K562 (cell line): Measurements from ENCODE around the gene FGF4. TPM values are rescaled to one million over a fixed set of nuclear protein-coding genes. Genes with fewer than 3 reads are reported as not detected.
A peak's percentile ranks its signal among the peaks of the same experiment; 100 is the strongest.

Experiments
- ATAC-seq: fragments of 200-7000 bp; cut with Tn5 transposase; 3 replicates; pipeline ENCODE4 v1.9.1; 2020; ENCODE audit warnings: moderate library complexity
- BruUV-seq: library from RNA; stranded (reverse); fragments of 400-500 nt; replicated peaks from 2 replicates; lab custom pipeline; 2021; lab: Mats Ljungman, UMichigan
- CTCF ChIA-PET: fragments of 300-600 bp; formaldehyde crosslinking; extraction: SDS; loops from one replicate; lab custom pipeline; 2021; ENCODE audit warnings: low intra/inter-chr PET ratio; lab: Yijun Ruan, JAX
- POLR2A ChIA-PET: fragments of 300-600, 350-650 bp; sonication (Branson Sonifier 250); formaldehyde crosslinking; extraction: SDS; loops from one replicate; lab custom pipeline; 2021; ENCODE audit warnings: antibody characterized with exemption, inconsistent platforms; lab: Yijun Ruan, JAX
- DNase-seq, 4 experiments: peaks; one replicate each; pipeline versions ENCODE4 v3.0.0 to v3.0.0-alpha.2; 2011 to 2018; ENCODE audit warnings: low spot score in 3 of 4, mixed read lengths in 3 of 4; ENCODE audit errors: extremely low read depth in 1 of 4
- FAIRE-seq: peaks from 2 replicates; lab custom pipeline; 2011; peaks lifted over from hg19 to GRCh38; lab: Jason Lieb, UNC
- H2AFZ ChIP-seq: 2 replicates; pipeline ENCODE4 v1.6.0; 2011; ENCODE audit warnings: low read depth, low read length, control low read depth, inconsistent platforms
- H3K27ac ChIP-seq: fragments of 200-600 bp; 3 replicates; pipeline ENCODE4 v1.8.0; 2011; ENCODE audit warnings: low read depth, mild to moderate bottlenecking, control low read depth, inconsistent platforms, low read length, moderate library complexity, mixed read lengths; ENCODE audit errors: extremely low read depth
- H3K27me3 ChIP-seq, 2 experiments: fragments of 300-600 bp in 1 of 2; 2 replicates in 1 of 2; 3 replicates in 1 of 2; pipeline versions ENCODE4 v1.6.0 to v1.8.0; 2011; ENCODE audit warnings: inconsistent platforms in 2 of 2, low read length in 2 of 2, mild to moderate bottlenecking in 1 of 2, mixed read lengths in 1 of 2, moderate library complexity in 1 of 2; ENCODE audit not compliant: control insufficient read depth in 2 of 2, insufficient read depth in 2 of 2
- H3K36me3 ChIP-seq: fragments of 300-600 bp; 3 replicates; pipeline ENCODE4 v1.8.0; 2011; ENCODE audit warnings: mild to moderate bottlenecking, low read length, inconsistent platforms; ENCODE audit not compliant: control insufficient read depth, insufficient read depth
- H3K4me1 ChIP-seq, 2 experiments: fragments of 200-600 bp in 1 of 2; replicated peaks in 1 of 2; 2 replicates in 1 of 2; 3 replicates in 1 of 2; pipeline versions ENCODE4 v1.5.1 to v1.8.0; 2011; ENCODE audit warnings: inconsistent platforms in 2 of 2, low read length in 2 of 2, mild to moderate bottlenecking in 1 of 2, mixed read lengths in 1 of 2, moderate library complexity in 1 of 2; ENCODE audit not compliant: control insufficient read depth in 2 of 2, insufficient read depth in 2 of 2
- H3K4me2 ChIP-seq: 2 replicates; pipeline ENCODE4 v1.6.1; 2011; ENCODE audit warnings: low read length, control low read depth, inconsistent platforms, mixed read lengths; ENCODE audit not compliant: insufficient read depth
- H3K4me3 ChIP-seq: fragments of 200-600 bp; sonication (generic), shearing (Covaris generic); 2 replicates; pipeline ENCODE4 v1.5.1; 2016; ENCODE audit warnings: control low read depth, inconsistent platforms
- H3K79me2 ChIP-seq: fragments of 200-600 bp; 3 replicates; pipeline ENCODE4 v1.8.0; 2011; ENCODE audit warnings: low read length, inconsistent platforms; ENCODE audit not compliant: control insufficient read depth, insufficient read depth
- H3K9ac ChIP-seq, 2 experiments: 2 replicates each; pipeline versions ENCODE4 v1.6.0 to v1.6.1; 2011; ENCODE audit warnings: low read depth in 2 of 2, low read length in 2 of 2, control low read depth in 1 of 2, inconsistent platforms in 1 of 2, mild to moderate bottlenecking in 1 of 2, mixed read lengths in 1 of 2; ENCODE audit not compliant: insufficient read depth in 1 of 2
- H3K9me1 ChIP-seq: one replicate; pipeline ENCODE4 v1.6.0; 2011; ENCODE audit warnings: inconsistent platforms, mild to moderate bottlenecking, low read length, moderate library complexity; ENCODE audit not compliant: control insufficient read depth, insufficient read depth
- H3K9me3 ChIP-seq: replicated peaks from 2 replicates; pipeline ENCODE4 v1.5.1; 2011; ENCODE audit warnings: low read depth, low read length, inconsistent platforms; ENCODE audit not compliant: control insufficient read depth, insufficient read depth
- H4K20me1 ChIP-seq: replicated peaks from 2 replicates; pipeline ENCODE4 v1.6.1; 2011; ENCODE audit warnings: low read length, inconsistent platforms, mixed read lengths; ENCODE audit not compliant: control insufficient read depth, insufficient read depth
- ARID2 ChIP-seq: fragments of 450-650 bp; IDR thresholded peaks from 2 replicates; pipeline ENCODE4 v1.6.1; 2017; ENCODE audit warnings: antibody characterized with exemption, mild to moderate bottlenecking
- FOS ChIP-seq: IDR thresholded peaks from 3 replicates; pipeline ENCODE4 v1.6.1; 2011; ENCODE audit not compliant: insufficient read length; ENCODE audit errors: extremely low read depth
- HDAC2 ChIP-seq: fragments of 450-650 bp; IDR thresholded peaks from 2 replicates; pipeline ENCODE4 v1.6.1; 2016; ENCODE audit warnings: mild to moderate bottlenecking
- MTA2 ChIP-seq: fragments of 450-650 bp; IDR thresholded peaks from 2 replicates; pipeline ENCODE4 v1.6.1; 2016; ENCODE audit warnings: low read depth
- NCOA6 ChIP-seq: fragments of 450-650 bp; IDR thresholded peaks from 2 replicates; pipeline ENCODE4 v1.6.1; 2017; ENCODE audit warnings: mild to moderate bottlenecking
- POLR2AphosphoS5 ChIP-seq: IDR thresholded peaks from 2 replicates; pipeline ENCODE4 v1.6.1; 2011; ENCODE audit warnings: mild to moderate bottlenecking, low read depth, low read length, moderate library complexity; ENCODE audit not compliant: control insufficient read depth, insufficient read depth
- RBM14 ChIP-seq: fragments of 200-400 bp; formaldehyde crosslinking; IDR thresholded peaks from 2 replicates; pipeline ENCODE4 v1.6.1; 2018; ENCODE audit warnings: low read depth, mild to moderate bottlenecking, low read length, moderate library complexity, borderline replicate concordance; ENCODE audit not compliant: insufficient read depth
- SMARCE1 ChIP-seq: fragments of 450-650 bp; IDR thresholded peaks from 2 replicates; pipeline ENCODE4 v1.7.1; 2016; ENCODE audit warnings: mild to moderate bottlenecking
- TEAD2 ChIP-seq: fragments of 450-650 bp; IDR thresholded peaks from 2 replicates; pipeline ENCODE4 v1.6.1; 2016; ENCODE audit warnings: missing genetic modification characterization, control low read depth, missing compliant biosample characterization
- ZFP36 ChIP-seq: fragments of 150-350 bp; IDR thresholded peaks from 2 replicates; pipeline ENCODE4 v1.6.1; 2018; ENCODE audit warnings: low read length, low read depth; ENCODE audit not compliant: partially characterized antibody
- ZNF668 ChIP-seq: fragments of 250-450 bp; sonication (Bioruptor Pico); IDR thresholded peaks from 2 replicates; pipeline ENCODE4 v1.8.0; 2022; ENCODE audit warnings: mild to moderate bottlenecking, inconsistent platforms
- ZNF780A ChIP-seq: fragments of 250-450 bp; sonication (Bioruptor Pico); IDR thresholded peaks from 2 replicates; pipeline ENCODE4 v1.5.0; 2021; ENCODE audit warnings: mild to moderate bottlenecking
- WGBS: fragments of 100-300 bp; shearing (Covaris generic); methylation state at CpG from one replicate; pipeline ENCODE4 v1.1.6; 2016; ENCODE audit warnings: low coverage, mixed read lengths; ENCODE audit not compliant: insufficient coverage; ENCODE audit errors: missing lambda C conversion rate; 5-methylcytosine and 5-hydroxymethylcytosine counted together
- in situ Hi-C: fragments of 300-500 bp; cut with MboI; formaldehyde crosslinking; loops from 4 replicates; pipeline ENCODE4 v1.15.0; 2018; ENCODE audit warnings: inconsistent platforms, mixed read lengths
- intact Hi-C: fragments of 100-400 bp; cut with micrococcal nuclease; formaldehyde crosslinking; loops from 2 replicates; pipeline ENCODE4 v1.14.2; 2022
- polyA plus RNA-seq, 8 experiments: library from polyadenylated mRNA; depleted of rRNA in 4 of 8; stranded (reverse) in 5 of 8; unstranded in 3 of 8; fragments of >200 nt; fragmentation: Nextera tagmentation in 2 of 8; fragmentation: Illumina TruSeq in 1 of 8; extraction: Ambion mirVana in 2 of 8; extraction: Trizol in 1 of 8; gene quantifications; 2 replicates each; pipeline versions ENCODE4 v1.2.1 to v1.2.3, GENCODE V29; 2011 to 2014; ENCODE audit warnings: inconsistent platforms in 1 of 8, missing spikeins in 1 of 8
- total RNA-seq, 7 experiments: library from RNA; depleted of rRNA in 6 of 7; stranded (reverse); fragments of >200 nt in 6 of 7; fragmentation: Illumina TruSeq in 2 of 7; extraction: Trizol in 2 of 7; gene quantifications; 2 replicates each; pipeline versions ENCODE4 v1.2.1 to v1.2.3, GENCODE V29; 2011 to 2021; ENCODE audit warnings: low replicate concordance in 1 of 7
- TF ChIP-seq, protein P1 (sequence below): fragments of 250-450 bp; sonication (Bioruptor Pico); IDR thresholded peaks from 2 replicates; pipeline ENCODE4 v1.8.0; 2021; ENCODE audit warnings: moderate library complexity, mild to moderate bottlenecking, inconsistent platforms
- TF ChIP-seq, protein P2 (sequence below): fragments of 250-450 bp; sonication (Bioruptor Pico); IDR thresholded peaks from 2 replicates; pipeline ENCODE4 v1.9.0; 2021; ENCODE audit warnings: mild to moderate bottlenecking, inconsistent platforms
- TF ChIP-seq, protein P3 (sequence below): sonication (generic); formaldehyde crosslinking; IDR thresholded peaks from 2 replicates; pipeline ENCODE4 v1.8.1; 2023; ENCODE audit warnings: mild to moderate bottlenecking, missing genetic modification reagents
- TF ChIP-seq, protein P4 (sequence below), 2 experiments: fragments of 450-650 bp in 1 of 2; IDR thresholded peaks; 2 replicates each; pipeline ENCODE4 v1.6.1; 2011 to 2017; ENCODE audit warnings: low read depth in 2 of 2, antibody characterized with exemption in 1 of 2, borderline replicate concordance in 1 of 2, low read length in 1 of 2, mild to moderate bottlenecking in 1 of 2, mixed read lengths in 1 of 2; ENCODE audit not compliant: control insufficient read depth in 1 of 2

The FGF4 gene
- total and polyA plus RNA-seq, 9 of the 15 experiments (the other 6 are each of a cell fraction or from before 2014, with no cell fraction given), result not detected

DNA sequence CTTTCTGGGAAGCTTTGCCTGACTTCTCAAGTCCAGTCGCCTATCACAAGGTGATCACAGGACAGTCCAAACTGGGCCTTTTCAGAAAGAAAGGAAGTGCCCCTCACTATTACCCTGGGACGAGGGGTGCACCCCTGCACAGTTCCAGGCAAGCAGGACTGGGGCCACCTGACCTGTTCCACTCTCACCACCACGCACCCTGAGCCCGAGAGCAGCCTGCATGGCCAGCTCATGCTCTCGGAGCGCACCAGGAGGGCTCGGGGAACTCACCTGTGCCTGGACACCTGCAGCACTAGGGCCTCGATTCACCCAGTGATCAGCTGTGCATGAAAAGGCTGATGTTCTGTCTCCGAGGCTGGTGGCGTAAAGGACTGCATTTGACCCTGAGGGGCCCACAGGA is 12.8 kb upstream of the FGF4 start:
- BruUV-seq, result no TSS peak
- 0% methylated on average over 9 of the region's 10 CpGs for WGBS
- POLR2A ChIA-PET, result interaction anchor here (0.5 to 0.9 kb wide), 3 partner anchors 11 to 79 kb away, joined by 3 to 4 read pairs (median 3); no protein-coding TSS in a partner anchor
- ATAC-seq (no peak), FAIRE-seq (no peak), DNase-seq (no peak)
- intact Hi-C loops (no loop called here), in situ Hi-C loops (no loop called here)
- CTCF ChIA-PET, result no interaction called here
- Histone ChIP-seq H2AFZ (no peak overlapping the region), H3K27ac (no peak overlapping the region), H3K36me3 (no peaks in the 10 kb centered on the region), H3K79me2 (no peaks in the 10 kb centered on the region), H4K20me1 (peaks cover 6% of the 10 kb centered on the region; the same call in 1 of the 2 replicates), H3K9ac (peak overlapping the region in 1 of 2 experiments; percentile 22; a peak in 1 of 4 replicates), H3K4me1 (no peaks in the 10 kb centered on the region), H3K9me1 (peaks cover 3% of the 10 kb centered on the region), H3K27me3 (peaks cover 34 to 71% of the 10 kb centered on the region in 2 experiments; a peak in 4 of 5 replicates), H3K4me3 (no peak overlapping the region), H3K4me2 (no peak overlapping the region), H3K9me3 (no peaks in the 10 kb centered on the region)
- TF ChIP-seq, protein P1, sequence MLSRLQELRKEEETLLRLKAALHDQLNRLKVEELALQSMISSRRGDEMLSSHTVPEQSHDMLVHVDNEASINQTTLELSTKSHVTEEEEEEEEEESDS, result no peak
- no peak for TF ChIP-seq ZFP36
- TF ChIP-seq, protein P2, sequence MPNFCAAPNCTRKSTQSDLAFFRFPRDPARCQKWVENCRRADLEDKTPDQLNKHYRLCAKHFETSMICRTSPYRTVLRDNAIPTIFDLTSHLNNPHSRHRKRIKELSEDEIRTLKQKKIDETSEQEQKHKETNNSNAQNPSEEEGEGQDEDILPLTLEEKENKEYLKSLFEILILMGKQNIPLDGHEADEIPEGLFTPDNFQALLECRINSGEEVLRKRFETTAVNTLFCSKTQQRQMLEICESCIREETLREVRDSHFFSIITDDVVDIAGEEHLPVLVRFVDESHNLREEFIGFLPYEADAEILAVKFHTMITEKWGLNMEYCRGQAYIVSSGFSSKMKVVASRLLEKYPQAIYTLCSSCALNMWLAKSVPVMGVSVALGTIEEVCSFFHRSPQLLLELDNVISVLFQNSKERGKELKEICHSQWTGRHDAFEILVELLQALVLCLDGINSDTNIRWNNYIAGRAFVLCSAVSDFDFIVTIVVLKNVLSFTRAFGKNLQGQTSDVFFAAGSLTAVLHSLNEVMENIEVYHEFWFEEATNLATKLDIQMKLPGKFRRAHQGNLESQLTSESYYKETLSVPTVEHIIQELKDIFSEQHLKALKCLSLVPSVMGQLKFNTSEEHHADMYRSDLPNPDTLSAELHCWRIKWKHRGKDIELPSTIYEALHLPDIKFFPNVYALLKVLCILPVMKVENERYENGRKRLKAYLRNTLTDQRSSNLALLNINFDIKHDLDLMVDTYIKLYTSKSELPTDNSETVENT (CRISPR knock-in tag), result no peak
- TF ChIP-seq RBM14, result no peak
- no peak for TF ChIP-seq FOS
- TF ChIP-seq, protein P3, sequence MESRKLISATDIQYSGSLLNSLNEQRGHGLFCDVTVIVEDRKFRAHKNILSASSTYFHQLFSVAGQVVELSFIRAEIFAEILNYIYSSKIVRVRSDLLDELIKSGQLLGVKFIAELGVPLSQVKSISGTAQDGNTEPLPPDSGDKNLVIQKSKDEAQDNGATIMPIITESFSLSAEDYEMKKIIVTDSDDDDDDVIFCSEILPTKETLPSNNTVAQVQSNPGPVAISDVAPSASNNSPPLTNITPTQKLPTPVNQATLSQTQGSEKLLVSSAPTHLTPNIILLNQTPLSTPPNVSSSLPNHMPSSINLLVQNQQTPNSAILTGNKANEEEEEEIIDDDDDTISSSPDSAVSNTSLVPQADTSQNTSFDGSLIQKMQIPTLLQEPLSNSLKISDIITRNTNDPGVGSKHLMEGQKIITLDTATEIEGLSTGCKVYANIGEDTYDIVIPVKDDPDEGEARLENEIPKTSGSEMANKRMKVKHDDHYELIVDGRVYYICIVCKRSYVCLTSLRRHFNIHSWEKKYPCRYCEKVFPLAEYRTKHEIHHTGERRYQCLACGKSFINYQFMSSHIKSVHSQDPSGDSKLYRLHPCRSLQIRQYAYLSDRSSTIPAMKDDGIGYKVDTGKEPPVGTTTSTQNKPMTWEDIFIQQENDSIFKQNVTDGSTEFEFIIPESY, result no peak
- no peak for TF ChIP-seq ZNF668 (CRISPR knock-in tag)
- no peak for TF ChIP-seq TEAD2 (tag)
- TF ChIP-seq POLR2AphosphoS5, result no peak
- no peak for TF ChIP-seq HDAC2
- TF ChIP-seq, protein P4, sequence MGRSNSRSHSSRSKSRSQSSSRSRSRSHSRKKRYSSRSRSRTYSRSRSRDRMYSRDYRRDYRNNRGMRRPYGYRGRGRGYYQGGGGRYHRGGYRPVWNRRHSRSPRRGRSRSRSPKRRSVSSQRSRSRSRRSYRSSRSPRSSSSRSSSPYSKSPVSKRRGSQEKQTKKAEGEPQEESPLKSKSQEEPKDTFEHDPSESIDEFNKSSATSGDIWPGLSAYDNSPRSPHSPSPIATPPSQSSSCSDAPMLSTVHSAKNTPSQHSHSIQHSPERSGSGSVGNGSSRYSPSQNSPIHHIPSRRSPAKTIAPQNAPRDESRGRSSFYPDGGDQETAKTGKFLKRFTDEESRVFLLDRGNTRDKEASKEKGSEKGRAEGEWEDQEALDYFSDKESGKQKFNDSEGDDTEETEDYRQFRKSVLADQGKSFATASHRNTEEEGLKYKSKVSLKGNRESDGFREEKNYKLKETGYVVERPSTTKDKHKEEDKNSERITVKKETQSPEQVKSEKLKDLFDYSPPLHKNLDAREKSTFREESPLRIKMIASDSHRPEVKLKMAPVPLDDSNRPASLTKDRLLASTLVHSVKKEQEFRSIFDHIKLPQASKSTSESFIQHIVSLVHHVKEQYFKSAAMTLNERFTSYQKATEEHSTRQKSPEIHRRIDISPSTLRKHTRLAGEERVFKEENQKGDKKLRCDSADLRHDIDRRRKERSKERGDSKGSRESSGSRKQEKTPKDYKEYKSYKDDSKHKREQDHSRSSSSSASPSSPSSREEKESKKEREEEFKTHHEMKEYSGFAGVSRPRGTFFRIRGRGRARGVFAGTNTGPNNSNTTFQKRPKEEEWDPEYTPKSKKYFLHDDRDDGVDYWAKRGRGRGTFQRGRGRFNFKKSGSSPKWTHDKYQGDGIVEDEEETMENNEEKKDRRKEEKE (IDR thresholded peaks at IDR 0.05; ENCODE audit: borderline replicate concordance in 1 of 2, control insufficient read depth in 1 of 2, low read depth in 2 of 2, low read length in 1 of 2), result no peak
- no peak for TF ChIP-seq ZNF780A (CRISPR knock-in tag)
- no peak for TF ChIP-seq NCOA6
- TF ChIP-seq SMARCE1, result no peak
- no peak for TF ChIP-seq MTA2
- TF ChIP-seq ARID2, result no peak
